Femur (tissue), 1 donor: Measurements from ENCODE around the gene NSD1.
"Not testable (repeated sequence)": the region's sequence is repeated elsewhere in the genome, so short reads cannot be mapped to it uniquely, and the experiment has no call there.

Experiments
- DNase-seq: peaks from one replicate; pipeline ENCODE4 v3.0.0-alpha.2; 2017

NSD1 gene

DNA sequence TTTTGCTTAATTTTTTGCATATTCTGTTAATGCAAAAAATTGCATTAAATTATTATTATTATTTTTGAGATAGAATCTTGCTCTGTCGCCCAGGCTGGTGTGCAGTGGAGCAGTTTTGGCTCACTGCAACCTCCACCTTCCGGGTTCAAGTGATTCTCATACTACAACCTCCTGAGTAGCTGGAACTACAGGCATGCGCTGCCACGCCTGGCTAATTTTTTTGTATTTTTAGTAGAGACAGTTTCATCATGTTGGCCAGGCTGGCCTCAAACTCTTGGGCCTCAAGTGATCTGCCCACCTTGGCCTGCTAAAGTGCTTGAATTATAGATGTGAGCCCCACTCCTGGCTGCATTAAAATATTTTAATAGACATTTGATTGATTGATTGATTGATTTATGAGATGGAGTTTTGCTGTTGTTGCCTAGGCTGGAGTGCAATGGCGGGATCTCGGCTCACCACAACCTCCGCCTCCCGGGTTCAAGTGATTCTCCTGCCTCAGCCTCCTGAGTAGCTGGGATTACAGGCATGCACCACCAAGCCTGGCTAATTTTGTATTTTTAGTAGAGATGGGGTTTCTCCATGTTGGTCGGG, 44.4 kb downstream of the NSD1 start:
- not testable (repeated sequence) for DNase-seq

DNA sequence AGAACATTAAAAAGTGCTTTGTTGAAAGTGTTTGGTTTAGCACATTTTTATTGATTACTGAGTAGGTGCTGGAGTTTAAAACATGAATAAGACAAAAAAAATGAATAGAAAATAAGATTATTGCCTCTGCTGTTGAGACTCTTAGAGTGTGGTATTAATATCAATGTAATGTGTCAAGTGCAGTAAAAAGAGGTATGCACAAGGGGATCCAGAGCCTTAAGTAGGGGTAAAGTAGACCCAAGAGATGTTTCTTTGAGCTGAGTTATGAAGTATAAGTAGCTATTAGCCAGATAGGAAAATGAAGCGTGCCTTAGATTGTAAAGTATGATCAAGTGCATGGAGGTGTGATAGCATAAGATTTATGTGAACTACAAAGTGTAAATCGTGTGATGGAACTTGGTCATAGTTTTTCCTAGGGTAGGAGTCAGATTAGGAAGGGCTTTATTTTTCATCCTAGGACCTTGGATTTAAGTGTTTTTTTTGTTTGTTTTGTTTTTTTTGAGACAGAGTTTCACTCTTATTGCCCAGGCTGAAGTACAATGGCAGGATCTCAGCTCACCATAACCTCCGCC, 45.2 kb downstream of the NSD1 start:
- no peak for DNase-seq

DNA sequence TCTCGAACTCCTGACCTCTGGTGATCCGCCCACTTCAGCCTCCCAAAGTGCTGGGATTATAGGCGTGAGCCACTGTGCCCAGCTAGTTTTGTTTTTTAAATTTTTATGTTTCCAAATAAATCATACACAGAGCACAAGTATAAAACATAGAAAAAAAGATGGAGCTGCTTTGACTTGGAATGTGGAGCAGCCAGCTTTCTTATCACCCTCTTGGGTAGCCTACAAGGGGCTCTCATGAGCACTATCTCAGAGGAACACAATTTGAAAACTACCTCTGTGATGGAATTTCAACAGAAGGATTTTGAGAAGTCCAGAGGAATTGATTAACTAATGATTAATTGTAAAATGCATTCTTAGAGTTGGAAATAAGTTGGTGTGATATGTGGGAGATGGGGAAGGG, 45.9 kb downstream of the NSD1 start:
- no peak for DNase-seq

DNA sequence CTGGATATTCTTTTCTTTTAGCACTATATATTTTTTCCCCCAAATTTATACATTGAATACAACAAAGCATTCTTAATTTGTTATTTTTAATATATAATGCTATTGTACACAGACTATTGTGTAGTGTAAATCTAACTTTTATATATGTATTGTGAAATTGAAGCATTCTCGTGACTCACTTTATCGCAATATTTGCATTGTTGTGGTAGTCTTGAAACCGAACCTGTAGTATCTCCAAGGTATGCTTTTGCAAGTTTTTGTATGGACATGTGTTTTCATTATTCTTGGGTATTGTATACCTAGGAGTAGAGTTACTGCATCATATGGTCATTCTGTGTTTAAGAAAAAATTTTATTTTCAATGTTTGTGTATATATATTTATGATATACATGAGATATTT, 49.6 kb downstream of the NSD1 start:
- DNase-seq = no peak

DNA sequence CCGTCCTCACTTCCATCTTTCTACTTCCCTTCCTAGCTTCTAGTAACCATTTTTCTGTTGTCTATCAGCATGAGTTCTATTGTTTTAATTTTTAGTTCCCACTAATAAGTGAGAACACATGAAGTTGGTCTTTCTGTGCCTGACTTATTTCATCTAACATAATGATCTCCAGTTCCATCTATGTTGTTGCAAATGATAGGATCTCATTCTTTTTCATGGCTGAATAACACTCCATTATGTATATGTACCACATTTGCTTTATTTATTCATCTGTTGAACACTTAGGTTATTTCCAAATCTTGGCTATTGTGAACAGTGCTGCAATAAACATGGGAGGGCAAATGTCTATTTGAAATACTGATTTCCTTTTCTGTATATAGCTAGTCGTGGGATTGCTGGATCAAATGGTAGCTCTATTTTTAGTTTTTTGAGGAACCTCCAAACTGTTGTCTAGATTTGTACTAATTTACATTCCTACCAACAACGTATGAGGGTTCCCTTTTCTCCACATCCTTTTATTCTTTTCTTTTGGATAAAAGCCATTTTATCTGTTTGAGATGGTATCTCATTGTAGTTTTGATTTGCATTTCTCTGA, 50.3 kb downstream of the NSD1 start:
- no peak for DNase-seq

DNA sequence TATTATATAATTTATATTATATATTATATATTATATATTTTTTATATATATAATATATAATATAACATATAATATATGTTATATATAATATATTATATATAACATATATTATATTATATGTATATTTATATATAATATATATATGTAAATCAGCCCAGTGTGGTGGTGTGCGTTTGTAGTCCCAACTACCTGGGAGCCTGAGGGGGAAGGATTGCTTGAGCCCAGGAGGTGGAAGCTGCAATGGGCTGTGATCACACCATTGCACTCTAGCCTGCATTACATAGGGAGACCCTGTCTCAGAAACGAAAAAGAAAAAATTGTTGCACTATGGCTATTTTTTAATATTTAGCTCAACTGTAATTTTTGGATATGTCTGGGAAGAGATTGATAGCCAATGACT, 52.4 kb downstream of the NSD1 start:
- no peak for DNase-seq

DNA sequence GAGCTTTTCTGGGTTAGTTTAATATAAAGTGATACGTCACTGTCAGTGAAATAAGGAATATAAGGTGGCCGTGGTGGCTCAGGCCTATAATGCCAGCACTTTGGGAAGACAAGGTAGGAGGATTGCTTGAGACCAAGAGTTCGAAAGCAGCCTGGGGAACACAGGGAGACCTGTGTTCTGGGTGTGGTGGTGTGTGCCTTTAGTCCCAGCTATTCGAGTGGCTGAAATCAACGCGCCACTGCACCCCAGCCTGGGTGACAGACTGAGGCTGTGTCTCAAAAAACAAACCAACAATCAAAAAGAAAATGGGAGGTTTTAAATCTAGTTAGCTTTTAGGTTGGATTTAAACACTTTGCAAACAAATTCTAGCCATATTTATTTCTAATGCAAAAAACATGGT, 53.1 kb downstream of the NSD1 start:
- no peak for DNase-seq

DNA sequence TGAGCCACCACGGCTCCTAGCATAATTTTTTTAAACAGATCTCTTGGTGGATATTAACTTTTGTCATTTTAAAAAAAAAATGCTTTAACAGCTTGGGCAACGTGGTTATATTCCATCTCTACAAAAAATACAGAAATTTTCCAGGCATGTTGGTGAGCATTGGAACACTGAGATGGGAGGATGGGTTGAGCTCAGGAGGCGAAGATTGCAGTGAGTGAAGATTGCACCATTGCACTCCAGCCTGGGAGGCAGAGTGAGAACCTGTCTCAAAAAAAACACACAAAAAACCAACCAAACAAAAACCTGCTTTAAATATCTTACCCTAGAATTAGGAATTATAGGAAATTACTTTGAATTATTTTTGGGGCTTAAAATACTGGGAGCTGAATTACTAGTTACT, 55.2 kb downstream of the NSD1 start:
- DNase-seq = no peak

DNA sequence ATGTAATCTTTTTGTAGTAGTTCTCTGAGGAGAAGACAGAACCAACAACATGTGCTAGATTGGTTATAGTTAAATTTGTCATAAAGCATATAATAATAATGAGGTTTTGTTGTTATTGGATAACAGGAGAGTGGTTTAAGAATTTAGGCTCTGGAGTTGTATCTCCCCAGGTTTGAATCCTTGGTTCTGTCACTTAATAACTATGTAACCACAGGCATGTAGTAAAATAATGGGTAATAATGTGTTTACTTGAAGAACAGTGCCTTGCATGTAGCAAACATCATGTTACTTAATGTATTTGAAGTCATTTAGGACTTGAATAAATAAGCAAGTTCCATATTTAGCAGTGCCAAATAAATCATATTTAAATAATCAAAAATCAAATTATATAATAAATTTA, 55.8 kb downstream of the NSD1 start:
- no peak for DNase-seq

DNA sequence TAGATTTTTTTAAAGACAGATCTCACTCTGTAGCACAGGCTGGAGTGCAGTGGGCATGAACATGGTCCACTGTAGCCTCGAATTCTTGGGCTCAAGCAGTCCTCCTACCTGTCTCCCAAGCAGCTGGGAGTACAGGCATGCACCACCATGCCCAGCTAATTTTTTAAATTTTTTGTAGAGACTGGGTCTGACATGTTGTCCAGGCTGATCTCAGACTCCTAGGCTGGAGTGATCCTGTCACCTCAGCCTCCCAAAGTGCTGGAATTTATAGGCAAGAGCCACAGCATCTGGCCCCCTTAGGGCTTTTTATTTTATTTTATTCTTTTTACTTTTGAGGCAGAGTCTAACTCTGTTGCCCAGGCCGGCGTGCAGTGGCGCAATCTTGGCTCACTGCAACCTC, 56.4 kb downstream of the NSD1 start:
- no peak for DNase-seq

DNA sequence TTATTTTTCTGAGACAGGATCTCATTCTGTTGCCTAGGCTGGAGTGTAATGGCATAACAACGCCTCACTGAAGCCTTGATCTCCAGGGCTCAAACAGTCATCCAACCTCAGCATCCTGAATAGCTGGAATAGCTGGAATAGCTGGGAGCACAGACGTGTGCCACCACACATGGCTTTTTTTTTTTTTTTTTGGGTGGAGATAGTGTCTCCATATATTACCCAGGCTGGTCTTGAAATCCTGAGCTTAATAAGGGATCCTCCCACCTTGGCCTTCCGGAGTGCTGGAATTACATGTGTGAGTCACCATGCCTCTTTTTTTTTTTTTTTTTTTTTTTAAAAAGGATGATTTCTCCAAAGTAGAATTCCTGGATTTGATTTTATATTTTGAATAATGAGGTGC, 60.7 kb downstream of the NSD1 start:
- no peak for DNase-seq

DNA sequence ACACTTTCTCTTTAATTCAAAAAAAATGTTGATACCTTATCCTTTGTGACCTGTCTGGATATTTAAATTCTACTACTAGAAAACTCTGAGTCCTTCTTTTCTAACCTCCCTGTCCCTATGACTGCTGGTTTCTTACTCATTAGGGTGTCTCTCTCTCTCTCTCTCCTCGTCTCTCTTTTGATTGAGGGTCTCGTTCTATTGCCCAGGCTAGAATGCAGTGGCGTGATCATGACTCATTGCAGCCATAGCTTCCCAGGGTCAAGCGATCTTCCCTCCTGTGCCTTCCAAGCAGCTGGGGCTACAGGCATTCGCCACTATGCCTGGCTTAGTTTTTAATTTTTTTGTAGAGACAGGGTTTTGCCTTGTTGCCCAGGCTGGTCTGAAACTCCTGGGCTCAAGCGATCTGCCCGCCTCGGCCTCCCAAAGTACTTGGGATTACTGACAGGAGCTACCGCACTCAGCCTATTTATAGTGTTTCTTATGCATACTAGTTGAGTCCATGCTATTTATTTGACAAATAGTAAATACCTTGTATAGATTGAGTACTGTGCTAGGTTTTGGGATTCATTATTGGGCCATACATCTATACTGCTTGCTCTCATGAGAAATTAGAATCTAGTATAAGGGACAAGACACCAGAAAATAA, 61.9 kb downstream of the NSD1 start:
- no peak for DNase-seq

DNA sequence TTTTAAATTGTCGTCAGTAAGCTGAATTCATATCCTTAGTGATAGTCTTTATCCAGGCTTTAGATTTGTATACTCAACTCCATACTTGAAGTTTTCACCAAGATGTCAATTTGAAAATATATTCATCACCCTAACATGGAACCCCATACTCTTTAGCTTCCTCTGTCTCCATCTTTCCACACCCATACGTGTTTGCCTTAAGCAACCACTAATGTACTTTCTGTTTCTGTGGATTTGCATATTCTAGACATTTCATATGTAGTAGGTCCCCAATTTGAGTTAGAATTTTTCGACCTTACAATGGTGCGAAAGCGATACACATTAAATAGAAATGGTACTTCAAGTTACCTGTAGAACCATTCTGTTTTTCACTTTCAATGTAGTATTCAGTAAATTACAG, 65.2 kb downstream of the NSD1 start:
- DNase-seq = no peak

DNA sequence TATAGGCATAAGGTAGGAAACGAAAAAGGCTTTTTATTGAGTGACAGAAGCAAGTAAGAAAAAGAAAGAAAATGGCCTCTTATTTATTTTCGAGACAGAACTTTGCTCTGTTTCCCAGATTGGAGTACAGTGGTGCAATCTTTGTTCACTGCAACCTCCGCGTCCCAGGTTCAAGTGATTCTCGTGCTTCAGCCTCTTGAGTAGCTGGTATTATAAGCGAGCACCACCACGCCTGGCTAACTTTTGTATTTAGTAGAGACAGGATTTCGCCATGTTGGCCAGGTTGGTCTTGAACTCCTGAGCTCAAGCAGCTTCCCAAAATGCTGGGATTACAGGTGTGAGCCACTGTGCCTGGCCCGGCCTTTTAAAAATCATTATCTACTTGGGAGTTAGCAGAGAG, 70.7 kb downstream of the NSD1 start:
- no peak for DNase-seq

DNA sequence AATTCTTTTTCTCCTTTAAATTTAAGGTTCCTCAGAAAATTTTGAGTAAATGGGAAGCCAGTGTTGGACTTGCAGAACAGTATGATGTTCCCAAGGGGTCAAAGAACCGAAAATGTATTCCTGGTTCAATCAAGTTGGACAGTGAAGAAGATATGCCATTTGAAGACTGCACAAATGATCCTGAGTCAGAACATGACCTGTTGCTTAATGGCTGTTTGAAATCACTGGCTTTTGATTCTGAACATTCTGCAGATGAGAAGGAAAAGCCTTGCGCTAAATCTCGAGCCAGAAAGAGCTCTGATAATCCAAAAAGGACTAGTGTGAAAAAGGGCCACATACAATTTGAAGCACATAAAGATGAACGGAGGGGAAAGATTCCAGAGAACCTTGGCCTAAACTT, 76.0 kb downstream of the NSD1 start:
- DNase-seq = no peak

DNA sequence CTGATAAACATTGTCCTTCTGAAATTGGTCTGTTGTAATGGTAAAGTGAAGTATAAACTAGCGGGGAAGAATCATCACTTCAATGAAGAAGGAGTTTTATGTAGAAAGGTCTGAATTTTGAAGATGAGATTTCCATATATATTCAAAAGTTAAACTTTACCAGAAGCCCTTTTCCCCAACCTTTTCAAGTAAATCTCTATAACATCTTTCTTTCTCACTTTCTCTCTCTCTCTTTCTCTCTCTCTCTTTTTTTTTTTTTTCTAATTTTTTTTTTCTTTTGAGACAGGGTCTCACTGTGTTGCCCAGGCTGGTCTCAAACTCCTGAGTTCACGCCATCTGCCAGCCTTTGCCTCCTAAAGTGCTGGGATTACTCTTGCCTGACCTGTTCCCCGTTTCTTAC, 78.7 kb downstream of the NSD1 start:
- no peak for DNase-seq

DNA sequence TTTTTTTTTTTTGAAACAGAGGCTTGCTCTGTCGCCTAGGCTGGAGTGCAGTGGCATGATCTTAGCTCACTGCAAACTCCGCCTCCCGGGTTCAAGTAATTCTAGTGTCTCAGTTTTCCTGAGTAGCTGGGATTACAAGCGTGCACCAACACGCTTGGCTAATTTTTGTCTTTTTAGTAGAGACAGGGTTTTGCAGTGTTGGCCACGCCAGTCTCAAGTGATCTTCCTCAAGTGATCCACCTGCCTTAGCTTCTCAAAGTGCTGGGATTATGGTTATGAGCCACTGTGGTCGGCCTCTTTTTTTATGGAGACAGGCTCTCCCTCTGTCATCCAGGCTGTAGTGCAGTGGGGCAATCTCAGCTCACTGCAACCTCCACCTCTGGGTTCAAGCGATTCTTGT, 87.0 kb downstream of the NSD1 start:
- DNase-seq = no peak

DNA sequence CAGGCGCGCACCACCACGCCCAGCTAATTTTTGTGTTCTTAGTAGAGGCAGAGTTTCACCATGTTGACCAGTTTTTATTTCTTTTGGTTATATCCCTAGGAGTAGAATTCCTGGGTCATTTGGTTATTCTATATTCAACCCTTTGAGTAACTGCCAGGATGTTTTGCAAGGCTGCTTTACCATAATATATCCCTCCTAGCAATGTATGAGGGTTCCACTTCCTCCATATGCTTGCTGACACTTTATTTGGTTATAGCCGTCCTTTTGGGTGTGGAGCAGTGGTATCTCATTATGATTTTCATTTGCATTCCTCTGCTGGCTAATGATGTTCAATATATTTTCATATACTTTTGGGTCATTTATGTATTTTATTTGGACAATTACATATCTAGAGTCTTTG, 88.7 kb downstream of the NSD1 start:
- no peak for DNase-seq

DNA sequence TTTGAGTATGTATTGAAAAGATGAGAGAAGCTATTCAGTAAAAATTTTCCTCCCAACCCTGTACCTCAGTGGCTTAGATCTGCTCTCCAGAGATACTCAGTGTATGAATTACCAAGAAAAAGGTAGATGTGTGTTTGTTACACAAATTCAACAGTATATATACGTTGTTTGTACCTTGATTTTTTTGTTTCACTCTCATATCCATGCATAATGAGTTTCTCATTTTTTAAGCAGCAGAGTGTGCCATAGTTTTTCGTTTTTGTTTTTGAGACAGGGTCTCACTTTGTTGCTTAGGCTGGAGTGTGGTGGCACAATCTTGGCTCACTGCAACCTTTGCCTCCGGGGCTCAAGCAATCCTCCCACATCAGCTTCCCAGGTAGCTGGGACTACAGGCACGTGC, 92.2 kb downstream of the NSD1 start:
- no peak for DNase-seq

DNA sequence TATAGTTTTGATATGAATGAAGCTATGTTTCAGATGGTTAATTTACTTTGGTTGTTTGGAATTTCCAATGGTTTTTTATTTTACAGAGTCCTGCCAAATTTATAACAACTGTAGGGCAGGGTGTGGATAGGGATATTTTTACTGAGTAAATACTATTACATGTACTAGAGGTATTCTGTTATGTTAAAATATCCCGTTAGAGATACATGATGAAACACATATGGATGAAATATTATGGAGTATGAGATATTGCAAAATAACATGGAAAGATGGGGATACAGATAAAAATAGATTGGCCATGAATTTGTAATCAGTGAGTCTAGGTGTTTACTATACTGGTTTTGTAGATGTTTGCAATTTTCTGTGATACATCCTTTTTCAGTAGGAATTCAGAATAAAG, 93.3 kb downstream of the NSD1 start:
- no peak for DNase-seq

DNA sequence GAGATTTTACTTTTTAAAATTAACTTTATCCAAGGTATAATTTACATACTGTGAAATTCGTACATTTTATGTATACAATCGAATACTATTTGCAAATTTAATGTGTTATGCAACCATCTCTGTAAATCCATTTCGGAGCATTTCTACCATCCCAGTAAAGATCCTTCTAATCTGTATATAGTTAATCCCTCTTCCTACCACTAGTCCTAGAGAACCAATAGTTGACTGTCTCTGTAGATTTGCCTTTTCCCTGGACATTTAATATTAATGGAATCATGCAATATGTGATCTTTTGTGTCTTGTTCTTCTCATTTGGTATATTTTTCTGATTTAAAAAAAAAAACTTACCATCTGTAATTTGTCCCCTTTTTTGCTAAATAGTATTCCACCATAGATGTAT, 95.2 kb downstream of the NSD1 start:
- no peak for DNase-seq

DNA sequence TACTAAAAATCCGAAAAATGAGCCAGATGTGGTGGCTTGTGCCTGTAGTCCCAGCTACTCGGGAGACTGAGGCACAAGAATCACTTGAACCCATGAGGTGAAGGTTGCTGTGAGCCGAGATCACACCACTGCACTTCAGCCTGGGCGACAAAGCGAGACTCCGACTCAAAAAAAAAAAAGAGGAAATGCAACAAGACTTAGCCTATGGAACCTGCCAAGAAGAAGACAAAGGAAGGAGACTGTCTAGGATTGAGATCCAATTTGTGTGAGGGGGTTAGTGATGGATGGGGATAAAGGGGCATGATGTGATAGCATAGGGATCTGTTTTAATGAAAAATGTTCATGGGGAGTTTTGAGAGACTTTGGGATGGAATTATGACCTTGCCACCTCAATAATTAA, 97.1 kb downstream of the NSD1 start:
- no peak for DNase-seq

DNA sequence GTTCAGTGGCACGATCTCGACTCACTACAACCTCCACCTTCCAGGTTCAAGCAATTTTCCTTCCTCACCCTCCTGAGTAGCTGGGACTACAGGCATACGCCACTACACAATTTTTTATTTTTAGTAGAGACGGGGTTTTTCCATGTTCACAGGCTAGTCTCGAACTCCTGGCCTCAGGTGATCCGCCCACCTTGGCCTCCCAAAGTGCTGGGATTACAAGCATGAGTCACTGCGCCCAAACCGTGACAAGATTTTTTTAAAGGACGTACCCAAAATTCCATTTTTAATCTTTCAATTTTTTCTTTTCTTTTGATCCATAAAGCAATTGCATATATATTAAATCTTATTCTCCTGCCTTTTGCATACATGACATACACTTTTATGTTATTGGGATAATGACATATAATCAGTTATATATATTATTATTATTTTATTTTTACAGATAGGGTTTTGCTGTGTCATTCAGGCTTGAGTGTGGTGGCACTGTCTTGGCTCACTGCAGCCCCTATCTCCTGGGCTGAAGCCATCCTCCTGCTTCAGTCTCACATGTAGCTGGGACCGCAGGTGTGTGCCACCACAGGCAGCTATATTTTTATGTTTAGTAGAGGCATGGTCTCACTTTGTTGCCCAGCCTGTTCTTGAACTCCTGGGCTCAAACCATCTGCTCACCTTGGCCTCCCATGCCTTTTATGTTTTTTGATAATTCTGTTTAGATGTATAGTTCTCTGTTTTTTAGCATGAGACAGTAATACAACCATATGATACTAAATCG, 98.1 kb downstream of the NSD1 start:
- no peak for DNase-seq

DNA sequence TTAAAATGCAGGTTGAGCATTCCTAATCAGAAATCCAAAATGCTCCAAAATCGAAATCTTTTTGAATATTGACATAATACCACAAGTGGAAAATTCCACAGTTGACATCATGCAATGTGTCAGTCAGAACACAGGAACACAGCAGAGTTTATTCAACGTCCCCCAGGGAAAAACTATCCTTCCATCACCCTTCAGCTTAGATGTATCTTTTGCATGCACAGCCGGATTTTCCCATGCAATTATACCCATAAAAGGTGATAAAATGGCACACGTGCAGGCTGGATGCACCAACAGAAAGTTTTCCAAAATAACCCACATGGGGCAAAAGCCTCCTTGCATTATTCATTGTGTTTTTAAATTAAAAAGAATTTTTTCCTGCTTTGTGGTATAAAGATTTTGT, 98.8 kb downstream of the NSD1 start:
- no peak for DNase-seq
